CD4-positive, CD25-positive, alpha-beta regulatory T cell (primary cell): ENCODE results near the gene RPS24. TPM values are rescaled to one million over a fixed set of nuclear protein-coding genes. Genes with fewer than 3 reads are reported as not detected.
"Not testable (repeated sequence)": the region's sequence is repeated elsewhere in the genome, so short reads cannot be mapped to it uniquely, and the experiment has no call there.

Experiments used
- ATAC-seq, 2 donors: fragments of 150-1000 bp; cut with Tn5 transposase; one replicate each; pipeline ENCODE4 v1.10.0; 2021; ENCODE audit warnings: low read depth in 2 of 2, moderate number of reproducible peaks in 2 of 2, moderate library complexity in 1 of 2
- DNase-seq, 3 donors: peaks; one replicate each; pipeline versions ENCODE4 v3.0.0 to v3.0.0-alpha.2; 2012 to 2022; ENCODE audit warnings: mixed read lengths in 1 of 3
- H3K27ac ChIP-seq: one replicate; pipeline ENCODE4 v1.7.0; 2013; ENCODE audit warnings: mild to moderate bottlenecking, low read length; ENCODE audit not compliant: insufficient read depth, poor library complexity, severe bottlenecking
- H3K27me3 ChIP-seq: one replicate; pipeline ENCODE4 v1.7.0; 2013; ENCODE audit warnings: low read length; ENCODE audit not compliant: control insufficient read depth, insufficient read depth
- H3K36me3 ChIP-seq: one replicate; pipeline ENCODE4 v1.7.0; 2013; ENCODE audit warnings: mild to moderate bottlenecking, low read length, moderate library complexity; ENCODE audit not compliant: control insufficient read depth, insufficient read depth
- H3K4me1 ChIP-seq: 2 replicates; pipeline ENCODE4 v1.7.0; 2013; ENCODE audit warnings: mild to moderate bottlenecking, low read length; ENCODE audit not compliant: insufficient read depth, control insufficient read depth, poor library complexity, severe bottlenecking
- H3K4me3 ChIP-seq: one replicate; pipeline ENCODE4 v1.7.0; 2013; ENCODE audit warnings: low read depth, mild to moderate bottlenecking, low read length, moderate library complexity
- H3K9me3 ChIP-seq, 2 experiments: 1 replicate in 1 of 2; 2 replicates in 1 of 2; pipeline ENCODE4 v1.7.0; 2013; ENCODE audit warnings: low read length in 2 of 2, mild to moderate bottlenecking in 1 of 2, moderate library complexity in 1 of 2; ENCODE audit not compliant: control insufficient read depth in 2 of 2
- H3K27ac Mint-ChIP-seq, 3 donors: one replicate each; pipeline ENCODE4 v1.8.0; 2020 to 2022; ENCODE audit warnings: mild to moderate bottlenecking in 3 of 3, mixed read lengths in 3 of 3, moderate library complexity in 2 of 3
- H3K27me3 Mint-ChIP-seq: one replicate; pipeline ENCODE4 v1.8.0; 2022; ENCODE audit warnings: mild to moderate bottlenecking, mixed read lengths
- H3K36me3 Mint-ChIP-seq: one replicate; pipeline ENCODE4 v1.8.0; 2020; ENCODE audit warnings: mixed read lengths
- H3K4me1 Mint-ChIP-seq, 4 donors: one replicate each; pipeline ENCODE4 v1.8.0; 2020 to 2022; ENCODE audit warnings: mixed read lengths in 4 of 4, mild to moderate bottlenecking in 1 of 4
- H3K4me3 Mint-ChIP-seq, 4 donors: one replicate each; pipeline ENCODE4 v1.8.0; 2020 to 2022; ENCODE audit warnings: mild to moderate bottlenecking in 4 of 4, mixed read lengths in 4 of 4, moderate library complexity in 3 of 4
- H3K9me3 Mint-ChIP-seq, 7 donors: one replicate each; pipeline ENCODE4 v1.8.0; 2020 to 2022; ENCODE audit warnings: mixed read lengths in 7 of 7, mild to moderate bottlenecking in 3 of 7, moderate library complexity in 2 of 7
- polyA plus RNA-seq, 4 donors: library from polyadenylated mRNA; unstranded; fragments of 300-500 nt; fragmentation: Illumina TruSeq; gene quantifications; one replicate each; pipeline ENCODE4 v1.2.3, GENCODE V29; 2021
- total RNA-seq: library from RNA; stranded (reverse); gene quantifications from one replicate; pipeline ENCODE4 v1.2.3, GENCODE V29; 2022

Gene RPS24
- total RNA-seq (1,300 TPM), polyA plus RNA-seq (1,000 to 10,000 TPM in 3 of 4 donors, 100 to 1,000 TPM in 1; 852 to 1,143 (median 1,078) TPM)

DNA sequence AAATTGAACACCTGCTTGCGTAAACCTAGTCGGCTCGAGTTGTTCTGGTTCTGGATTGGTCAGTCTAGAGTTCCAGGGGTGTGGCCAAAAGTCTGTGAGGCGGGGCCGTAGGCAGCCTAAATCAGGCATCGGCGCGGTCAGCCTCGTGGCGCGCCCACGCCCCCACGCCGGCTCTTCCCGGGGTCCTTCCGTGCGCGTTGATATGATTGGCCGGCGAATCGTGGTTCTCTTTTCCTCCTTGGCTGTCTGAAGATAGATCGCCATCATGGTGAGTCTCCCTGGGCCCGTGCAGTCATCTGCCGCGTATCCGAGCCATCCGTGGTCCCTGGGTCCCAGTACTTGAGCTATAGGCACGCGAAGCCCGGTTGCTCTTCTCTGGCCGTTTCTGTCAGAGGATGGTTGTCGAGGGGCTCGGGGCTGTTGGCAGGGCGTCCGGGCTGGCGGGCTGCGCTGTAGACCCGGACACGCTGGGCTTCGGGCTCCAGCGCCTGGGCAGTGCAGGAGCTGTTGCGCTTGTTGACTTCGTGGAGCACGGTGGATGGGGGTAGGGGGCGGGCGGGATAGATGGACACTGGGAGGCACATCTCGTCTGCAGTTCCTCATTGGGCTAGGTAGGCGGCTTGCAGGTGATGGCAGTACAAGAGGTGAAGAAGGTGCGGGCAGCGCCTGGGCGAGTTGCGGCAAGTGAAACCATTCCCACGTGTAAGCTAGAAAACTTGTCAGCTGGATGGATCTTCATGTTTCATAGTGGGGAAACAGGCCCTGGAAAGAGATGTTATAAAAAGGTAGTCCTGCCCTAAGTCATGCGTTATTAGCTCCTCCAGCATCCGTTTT, at the start of gene RPS24:
Gene RPS24 (plus strand): TSS at position 227 of the 834 bp plus-strand sequence. CDS start 39 bp downstream, at position 266.
- Histone ChIP-seq H3K27ac (peak within 1 kb of the TSS; percentile 53), H3K36me3 (peaks cover 36% of the 10 kb centered on the region), H3K27me3 (no peaks in the 10 kb centered on the region), H3K9me3 (no peaks in the 10 kb centered on the region), H3K4me1 (peaks cover 53% of the 10 kb centered on the region), H3K4me3 (peak within 1 kb of the TSS; percentile 98)
- DNase-seq = peak; percentile 91 to 98 (median 97)
- peak within 1 kb of the TSS; percentile 63 to 93 (median 92) for H3K27ac Mint-ChIP-seq
- H3K36me3 Mint-ChIP-seq = peaks cover 25% of the 10 kb centered on the region
- ATAC-seq = peak; percentile 90 to 93
- peaks cover 37 to 62% (median 50%) of the 10 kb centered on the region in 4 donors for H3K4me1 Mint-ChIP-seq
- H3K4me3 Mint-ChIP-seq = peak within 1 kb of the TSS; percentile 92 to 96 (median 95)
- peaks cover 9% of the 10 kb centered on the region for H3K27me3 Mint-ChIP-seq
- no peaks in the 10 kb centered on the region for H3K9me3 Mint-ChIP-seq

DNA sequence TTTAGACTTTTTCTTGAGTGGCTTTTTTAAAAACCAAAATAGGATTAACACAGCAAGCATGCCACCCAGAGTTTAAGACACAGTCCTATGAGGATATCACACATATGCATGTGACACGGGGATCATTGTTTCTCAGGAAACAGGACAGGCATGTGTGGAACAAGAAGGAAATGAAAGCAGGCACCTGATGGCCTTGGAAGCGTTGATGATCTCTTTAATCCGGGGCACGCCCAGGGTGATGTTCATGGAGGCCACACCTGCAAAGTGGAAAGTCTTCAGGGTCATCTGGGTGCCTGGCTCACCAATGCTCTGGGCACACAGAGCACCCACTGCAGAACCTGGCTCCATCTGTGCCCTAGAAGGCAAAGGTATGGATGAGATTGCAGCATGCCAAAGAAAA, 48.7 kb upstream of the RPS24 start:
- Mint-ChIP-seq H3K27me3 (no peaks in the 10 kb centered on the region), H3K4me1 (no peaks in the 10 kb centered on the region), H3K36me3 (peaks cover 68% of the 10 kb centered on the region), H3K9me3 (no peaks in the 10 kb centered on the region), H3K27ac (no peak overlapping the region), H3K4me3 (no peak overlapping the region)
- Histone ChIP-seq H3K36me3 (peaks cover 92% of the 10 kb centered on the region), H3K9me3 (no peaks in the 10 kb centered on the region), H3K27me3 (no peaks in the 10 kb centered on the region), H3K4me1 (no peaks in the 10 kb centered on the region), H3K4me3 (no peak overlapping the region), H3K27ac (no peak overlapping the region)
- ATAC-seq (no peak), DNase-seq (no peak)

DNA sequence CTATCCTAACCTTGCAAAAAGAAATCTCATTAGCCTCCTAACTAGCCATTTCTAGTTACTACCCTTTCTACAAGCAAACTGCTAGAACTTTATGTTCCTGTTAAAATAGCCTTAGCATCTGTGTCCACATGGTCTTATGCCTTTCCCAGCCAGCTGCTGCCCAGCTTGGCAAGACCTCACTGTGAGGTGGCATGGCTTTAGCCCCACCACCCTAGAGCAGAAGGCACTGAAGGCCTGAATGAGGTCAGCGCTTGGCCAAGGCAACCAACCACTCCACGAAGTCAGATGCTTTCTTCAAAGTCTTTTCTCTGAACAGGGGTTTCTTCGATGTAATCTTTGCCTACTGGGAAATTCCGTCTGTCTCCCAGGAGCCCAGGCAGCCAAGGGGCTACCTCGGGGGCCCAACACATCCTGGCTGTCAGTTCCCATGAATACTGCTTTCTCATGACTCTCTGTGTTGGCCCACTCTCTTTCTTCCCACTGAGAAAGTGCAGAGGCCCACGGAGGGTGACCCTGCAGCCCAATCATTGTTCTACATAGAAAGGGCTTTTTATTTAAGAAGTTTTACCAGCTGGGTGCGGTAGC, 45.9 kb upstream of the RPS24 start:
- H3K4me3 ChIP-seq = no peak overlapping the region
- Mint-ChIP-seq H3K4me1 (no peaks in the 10 kb centered on the region), H3K4me3 (no peak overlapping the region), H3K9me3 (no peaks in the 10 kb centered on the region), H3K27ac (no peak overlapping the region), H3K36me3 (peaks cover 66% of the 10 kb centered on the region), H3K27me3 (no peaks in the 10 kb centered on the region)
- no peaks in the 10 kb centered on the region for H3K9me3 ChIP-seq
- DNase-seq (no peak), ATAC-seq (no peak)
- H3K27ac ChIP-seq = no peak overlapping the region
- no peaks in the 10 kb centered on the region for H3K4me1 ChIP-seq
- peaks cover 92% of the 10 kb centered on the region for H3K36me3 ChIP-seq
- H3K27me3 ChIP-seq = no peaks in the 10 kb centered on the region

DNA sequence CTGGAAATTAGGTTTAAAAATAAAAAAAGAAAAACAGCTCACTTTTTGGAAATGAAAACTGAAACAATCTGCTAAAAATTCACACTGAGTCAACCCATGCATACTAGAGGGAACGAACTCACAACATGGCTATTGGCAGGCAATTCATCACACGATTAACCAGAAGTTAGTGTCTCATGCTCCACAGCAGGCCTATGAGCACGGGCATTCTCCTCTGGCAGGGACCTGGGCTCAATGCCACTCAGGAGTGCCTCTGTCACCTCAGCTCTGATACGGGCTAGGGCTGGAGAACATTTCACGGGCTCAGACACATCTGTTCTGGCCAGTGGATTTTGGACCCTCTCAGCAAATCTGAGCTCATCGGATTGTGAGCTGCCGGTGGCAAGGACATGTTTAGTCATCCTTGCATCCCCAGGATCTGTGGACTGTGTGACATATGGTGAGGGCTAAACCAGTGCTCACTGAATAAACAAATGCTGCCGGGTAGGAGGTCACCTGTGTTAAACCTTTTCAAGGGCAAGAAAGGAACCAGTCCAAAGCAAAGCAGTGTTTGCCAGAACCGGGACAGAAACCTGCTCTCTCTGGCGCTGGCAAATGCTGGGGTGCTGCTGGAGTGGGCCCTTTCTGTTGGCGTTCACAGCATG, 44.5 kb upstream of the RPS24 start:
- Mint-ChIP-seq H3K27ac (no peak overlapping the region), H3K36me3 (peaks cover 65% of the 10 kb centered on the region), H3K27me3 (no peaks in the 10 kb centered on the region), H3K4me3 (no peak overlapping the region), H3K9me3 (no peaks in the 10 kb centered on the region), H3K4me1 (peaks cover 0 to 3% (median 0%) of the 10 kb centered on the region in 4 donors)
- H3K4me1 ChIP-seq = no peaks in the 10 kb centered on the region
- H3K4me3 ChIP-seq = no peak overlapping the region
- no peaks in the 10 kb centered on the region for H3K9me3 ChIP-seq
- H3K27me3 ChIP-seq = no peaks in the 10 kb centered on the region
- H3K27ac ChIP-seq = no peak overlapping the region
- DNase-seq (no peak), ATAC-seq (no peak)
- peaks cover 91% of the 10 kb centered on the region for H3K36me3 ChIP-seq

DNA sequence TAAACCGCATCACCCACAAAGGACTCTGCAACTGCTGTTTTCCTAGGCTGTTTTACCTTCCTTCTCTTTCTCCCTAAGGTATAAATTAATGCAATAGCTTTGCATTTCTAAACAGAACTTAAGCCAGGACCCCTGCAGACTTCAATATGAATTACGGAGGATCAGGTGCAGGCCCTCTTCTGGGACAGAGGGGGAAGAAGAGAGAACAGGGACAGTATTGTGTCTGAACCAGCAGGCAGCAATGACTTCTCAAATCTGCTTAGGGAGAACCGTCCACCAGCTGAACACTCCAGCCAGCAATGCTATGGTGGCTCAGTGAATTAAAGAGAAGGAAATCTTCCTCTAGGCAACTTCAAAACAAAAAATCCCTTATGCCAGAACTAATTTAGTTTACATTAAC, 40.0 kb upstream of the RPS24 start:
- Mint-ChIP-seq H3K36me3 (peaks cover 71% of the 10 kb centered on the region), H3K4me3 (no peak overlapping the region), H3K27ac (peak overlapping the region in 1 of 3 donors; percentile 5), H3K27me3 (no peaks in the 10 kb centered on the region), H3K9me3 (no peaks in the 10 kb centered on the region), H3K4me1 (peaks cover 0 to 5% (median 1%) of the 10 kb centered on the region in 4 donors)
- no peaks in the 10 kb centered on the region for H3K4me1 ChIP-seq
- H3K9me3 ChIP-seq = no peaks in the 10 kb centered on the region
- H3K36me3 ChIP-seq = peaks cover 54% of the 10 kb centered on the region
- ATAC-seq (no peak), DNase-seq (no peak)
- H3K4me3 ChIP-seq = no peak overlapping the region
- no peak overlapping the region for H3K27ac ChIP-seq
- no peaks in the 10 kb centered on the region for H3K27me3 ChIP-seq

DNA sequence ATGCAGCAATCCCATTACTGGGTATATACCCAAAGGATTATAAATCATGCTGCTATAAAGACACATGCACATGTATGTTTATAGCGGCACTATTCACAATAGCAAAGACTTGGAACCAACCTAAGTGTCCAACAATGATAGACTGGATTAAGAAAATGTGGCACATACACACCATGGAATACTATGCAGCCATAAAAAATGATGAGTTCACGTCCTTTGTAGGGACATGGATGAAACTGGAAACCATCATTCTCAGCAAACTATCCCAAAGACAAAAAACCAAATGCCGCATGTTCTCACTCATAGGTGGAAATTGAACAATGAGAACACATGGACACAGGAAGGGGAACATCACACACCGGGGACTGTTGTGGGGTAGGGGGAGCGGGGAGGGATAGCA, 34.9 kb upstream of the RPS24 start:
- not testable (repeated sequence) for H3K9me3 ChIP-seq, H3K4me1 ChIP-seq, H3K27ac Mint-ChIP-seq, H3K27me3 Mint-ChIP-seq, DNase-seq, H3K4me3 Mint-ChIP-seq, H3K9me3 Mint-ChIP-seq, H3K4me1 Mint-ChIP-seq, H3K27me3 ChIP-seq, H3K4me3 ChIP-seq, ATAC-seq, H3K27ac ChIP-seq
- peaks cover 67% of the 10 kb centered on the region for H3K36me3 Mint-ChIP-seq
- H3K36me3 ChIP-seq = peaks cover 51% of the 10 kb centered on the region

DNA sequence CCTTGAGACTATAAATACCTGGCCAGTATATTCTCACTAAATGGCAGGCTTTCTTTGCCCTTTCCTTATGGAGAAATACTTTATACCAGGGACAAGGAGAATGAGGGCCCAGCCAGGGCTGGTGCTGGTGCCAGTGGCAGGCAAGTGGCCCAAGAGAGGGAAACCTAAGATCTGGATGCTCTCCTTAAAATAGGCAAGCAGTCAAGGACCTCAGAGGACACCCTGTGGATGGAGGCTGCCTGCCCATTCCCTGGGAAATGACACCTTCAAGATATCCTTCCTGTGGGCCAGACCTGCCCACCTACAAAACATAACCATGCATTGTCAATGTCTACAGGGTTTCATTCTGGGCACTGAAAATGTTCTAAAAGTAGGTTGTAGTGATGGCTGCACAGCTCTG, 33.5 kb upstream of the RPS24 start:
- Histone ChIP-seq H3K27ac (no peak overlapping the region), H3K36me3 (peaks cover 57% of the 10 kb centered on the region), H3K27me3 (no peaks in the 10 kb centered on the region), H3K9me3 (no peaks in the 10 kb centered on the region), H3K4me3 (no peak overlapping the region), H3K4me1 (no peaks in the 10 kb centered on the region)
- H3K4me1 Mint-ChIP-seq = peaks cover 0 to 5% (median under 1%) of the 10 kb centered on the region in 4 donors
- H3K9me3 Mint-ChIP-seq = no peaks in the 10 kb centered on the region
- ATAC-seq (no peak), DNase-seq (no peak)
- no peak overlapping the region for H3K27ac Mint-ChIP-seq
- H3K4me3 Mint-ChIP-seq = no peak overlapping the region
- H3K36me3 Mint-ChIP-seq = peaks cover 66% of the 10 kb centered on the region
- H3K27me3 Mint-ChIP-seq = no peaks in the 10 kb centered on the region
